Neural cell (in vitro differentiated cells): ENCODE data around the gene FXYD2. TPM values are rescaled to one million over a fixed set of nuclear protein-coding genes. Genes with fewer than 3 reads are reported as not detected.

Experiments used
- H2AFZ ChIP-seq: fragments of 200-600, 300-800 bp; sonication (generic), shearing (Covaris generic); 2 replicates; pipeline ENCODE4 v1.6.0; 2014; ENCODE audit warnings: low read depth, mild to moderate bottlenecking, antibody characterized with exemption, low read length, moderate library complexity
- H3F3A ChIP-seq: fragments of 200-600 bp; shearing (Covaris generic); 2 replicates; pipeline ENCODE4 v1.6.1; 2016; ENCODE audit warnings: mild to moderate bottlenecking, moderate library complexity, mixed read lengths, antibody characterized with exemption, low read length; ENCODE audit not compliant: insufficient read depth, poor library complexity, severe bottlenecking
- H3K27ac ChIP-seq: fragments of 200-600, 300-800 bp; sonication (generic), shearing (Covaris generic); 2 replicates; pipeline ENCODE4 v1.5.1; 2014; ENCODE audit warnings: mild to moderate bottlenecking, low read length, moderate library complexity
- H3K27me3 ChIP-seq: fragments of 300-800, 200-600 bp; sonication (generic), shearing (Covaris generic); 2 replicates; pipeline ENCODE4 v1.6.0; 2014; ENCODE audit warnings: mild to moderate bottlenecking, low read depth, low read length, moderate library complexity; ENCODE audit not compliant: insufficient read depth
- H3K36me3 ChIP-seq: fragments of 300-800, 200-600 bp; sonication (generic), shearing (Covaris generic); 2 replicates; pipeline ENCODE4 v1.5.1; 2014; ENCODE audit warnings: mild to moderate bottlenecking, antibody characterized with exemption, low read length, moderate library complexity; ENCODE audit not compliant: insufficient read depth
- H3K4me2 ChIP-seq: fragments of 300-800, 200-600 bp; sonication (generic), shearing (Covaris generic); 2 replicates; pipeline ENCODE4 v1.6.0; 2014; ENCODE audit warnings: mild to moderate bottlenecking, low read length
- H3K4me3 ChIP-seq: fragments of 300-800, 200-600 bp; sonication (generic), shearing (Covaris generic); 2 replicates; pipeline ENCODE4 v1.5.1; 2014; ENCODE audit warnings: mild to moderate bottlenecking, low read length, moderate library complexity
- H3K79me2 ChIP-seq: fragments of 200-600 bp; shearing (Covaris generic); replicated peaks from 2 replicates; pipeline ENCODE4 v1.6.0; 2014; ENCODE audit warnings: mild to moderate bottlenecking, low read length, moderate library complexity; ENCODE audit not compliant: insufficient read depth
- H3K9ac ChIP-seq: fragments of 300-800, 200-600 bp; sonication (generic), shearing (Covaris generic); 2 replicates; pipeline ENCODE4 v1.6.1; 2016; ENCODE audit warnings: mild to moderate bottlenecking, low read length, mixed read lengths
- H3K9me2 ChIP-seq: fragments of 200-600 bp; shearing (Covaris generic); 2 replicates; pipeline ENCODE4 v1.6.1; 2016; ENCODE audit warnings: mild to moderate bottlenecking, low read length, mixed read lengths; ENCODE audit not compliant: insufficient read depth
- H3K9me3 ChIP-seq: fragments of 200-600, 300-800 bp; sonication (generic), shearing (Covaris generic); 2 replicates; pipeline ENCODE4 v1.6.1; 2016; ENCODE audit warnings: mild to moderate bottlenecking, mixed run types, low read length, moderate library complexity, mixed read lengths
- H4K20me1 ChIP-seq: fragments of 200-600 bp; shearing (Covaris generic); 2 replicates; pipeline ENCODE4 v1.6.1; 2016; ENCODE audit warnings: mild to moderate bottlenecking, mixed run types; ENCODE audit not compliant: insufficient read depth
- CTCF ChIP-seq: fragments of 450-650 bp; IDR thresholded peaks from 2 replicates; pipeline ENCODE4 v1.5.1; 2014; ENCODE audit warnings: antibody characterized with exemption, mild to moderate bottlenecking, moderate library complexity; ENCODE audit not compliant: poor library complexity, severe bottlenecking
- EP300 ChIP-seq: fragments of 450-650 bp; conservative IDR thresholded peaks from 2 replicates; pipeline ENCODE4 v1.6.1; 2014; ENCODE audit warnings: antibody characterized with exemption, mild to moderate bottlenecking, moderate library complexity; ENCODE audit not compliant: poor library complexity, severe bottlenecking
- EZH2 ChIP-seq: fragments of 200-600, 300-800 bp; shearing (Covaris generic), sonication (generic); IDR thresholded peaks from 2 replicates; pipeline ENCODE4 v1.6.1; 2014; ENCODE audit warnings: antibody characterized with exemption, low read length, borderline replicate concordance, mild to moderate bottlenecking; ENCODE audit not compliant: insufficient read depth, poor library complexity, severe bottlenecking
- MXI1 ChIP-seq: fragments of 450-650 bp; conservative IDR thresholded peaks from 2 replicates; pipeline ENCODE4 v1.6.1; 2014; ENCODE audit warnings: antibody characterized with exemption, mild to moderate bottlenecking; ENCODE audit not compliant: poor library complexity, severe bottlenecking
- POLR2AphosphoS5 ChIP-seq: IDR thresholded peaks from 2 replicates; pipeline ENCODE4 v1.6.1; 2012
- RAD21 ChIP-seq: fragments of 450-650 bp; conservative IDR thresholded peaks from 2 replicates; pipeline ENCODE4 v1.6.1; 2014; ENCODE audit warnings: antibody characterized with exemption, mild to moderate bottlenecking, moderate library complexity
- REST ChIP-seq: IDR thresholded peaks from 2 replicates; pipeline ENCODE4 v1.6.1; 2012; ENCODE audit warnings: borderline replicate concordance
- SMC3 ChIP-seq: fragments of 450-650 bp; conservative IDR thresholded peaks from 2 replicates; pipeline ENCODE4 v1.6.1; 2014; ENCODE audit warnings: antibody characterized with exemption, mild to moderate bottlenecking, moderate library complexity; ENCODE audit not compliant: poor library complexity
- TAF1 ChIP-seq: IDR thresholded peaks from 2 replicates; pipeline ENCODE4 v1.6.1; 2012; ENCODE audit warnings: low read depth
- polyA plus RNA-seq: library from polyadenylated mRNA; depleted of rRNA; stranded (reverse); fragments of >200 nt; gene quantifications from 2 replicates; pipeline ENCODE4 v1.2.3, GENCODE V29; 2014

Gene FXYD2
- polyA plus RNA-seq, 1 donor from 2014 or later: 4.8 TPM

- no peaks in the 10 kb centered on the region for H3K9me2 ChIP-seq
- no peak overlapping the region for H3K4me3 ChIP-seq
- H3K27ac ChIP-seq: no peak overlapping the region
- no peaks in the 10 kb centered on the region for H3K27me3 ChIP-seq
- no peak overlapping the region for H3K9ac ChIP-seq
- H4K20me1 ChIP-seq: no peaks in the 10 kb centered on the region
- H3K36me3 ChIP-seq: no peaks in the 10 kb centered on the region
- no peak overlapping the region for H2AFZ ChIP-seq
- H3K4me2 ChIP-seq: no peak overlapping the region
- H3K9me3 ChIP-seq: no peaks in the 10 kb centered on the region
- H3F3A ChIP-seq: no peaks in the 10 kb centered on the region
- H3K79me2 ChIP-seq: no peaks in the 10 kb centered on the region
- TF ChIP-seq CTCF (no peak), EZH2 (no peak), RAD21 (no peak), SMC3 (no peak), MXI1 (no peak), EP300 (no peak), TAF1 (no peak), REST (no peak), POLR2AphosphoS5 (no peak)
Observed at GRCh38 chr11:117774553-117774952, 50.0 kb downstream of the FXYD2 start.

DNA sequence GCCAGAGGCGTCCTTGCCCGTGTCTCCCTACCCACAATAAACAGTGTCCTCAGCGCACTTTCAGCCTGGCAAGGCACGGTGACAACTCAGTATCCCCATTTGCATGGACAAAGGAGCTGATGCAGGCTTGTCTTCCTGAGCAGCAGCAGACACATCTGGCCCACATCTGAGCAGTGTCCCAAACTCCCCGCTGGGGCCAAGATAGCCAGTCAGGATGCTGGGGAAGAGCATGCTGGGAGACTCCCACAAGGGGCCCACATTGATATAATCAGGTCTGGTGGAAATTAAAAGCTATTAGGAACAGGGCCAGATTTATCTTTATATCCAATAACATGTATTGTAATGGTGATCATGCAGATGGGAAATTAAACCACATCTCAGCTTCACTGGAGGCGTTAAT is 52.2 kb downstream of the FXYD2 start:
- Histone ChIP-seq H3K27ac (no peak overlapping the region), H3K27me3 (no peaks in the 10 kb centered on the region), H3K9me2 (no peaks in the 10 kb centered on the region), H2AFZ (no peak overlapping the region), H3K9ac (no peak overlapping the region), H3K36me3 (no peaks in the 10 kb centered on the region), H3K4me2 (no peak overlapping the region), H3F3A (no peaks in the 10 kb centered on the region), H3K4me3 (no peak overlapping the region), H3K79me2 (no peaks in the 10 kb centered on the region), H3K9me3 (no peaks in the 10 kb centered on the region), H4K20me1 (no peaks in the 10 kb centered on the region)
- no peak for TF ChIP-seq SMC3
- TF ChIP-seq POLR2AphosphoS5: no peak
- no peak for TF ChIP-seq EZH2
- TF ChIP-seq TAF1: no peak
- TF ChIP-seq CTCF: no peak
- TF ChIP-seq RAD21: no peak
- TF ChIP-seq REST: no peak
- no peak for TF ChIP-seq MXI1
- no peak for TF ChIP-seq EP300
